Transverse colon (tissue), 4 donors: ENCODE results near the gene PDE8B. TPM values are rescaled to one million over a fixed set of nuclear protein-coding genes. Genes with fewer than 3 reads are reported as not detected.

Source experiments
- DNase-seq: peaks from one replicate; pipeline ENCODE4 v3.0.0-alpha.2; 2019
- H3K27ac ChIP-seq, 4 donors: fragments of 200-600 bp; sonication (generic); 2 replicates each; pipeline ENCODE4 v1.5.1; 2016 to 2018; ENCODE audit warnings: inconsistent platforms in 4 of 4
- H3K27me3 ChIP-seq: fragments of 200-600 bp; sonication (generic); 2 replicates; pipeline ENCODE4 v1.5.1; 2017; ENCODE audit warnings: inconsistent platforms
- H3K36me3 ChIP-seq, 4 donors: fragments of 200-600 bp; sonication (generic); 2 replicates each; pipeline ENCODE4 v1.5.1; 2017 to 2019; ENCODE audit warnings: inconsistent platforms in 4 of 4
- H3K4me1 ChIP-seq, 4 donors: fragments of 200-600 bp; sonication (generic); 2 replicates each; pipeline ENCODE4 v1.5.1; 2017 to 2020; ENCODE audit warnings: inconsistent platforms in 4 of 4
- H3K4me3 ChIP-seq, 4 donors: fragments of 200-600 bp; sonication (generic); 1 replicate in 1 of 4; 2 replicates in 3 of 4; pipeline versions ENCODE4 v1.5.1 to v1.6.1; 2017 to 2019; ENCODE audit warnings: inconsistent platforms in 4 of 4
- H3K9me3 ChIP-seq, 2 donors: fragments of 200-600 bp; sonication (generic); 2 replicates each; pipeline ENCODE4 v1.5.1; 2017 to 2019; ENCODE audit warnings: inconsistent platforms in 2 of 2
- CTCF ChIP-seq, 5 experiments: fragments of 200-600 bp in 3 of 5; fragments of 450-650 bp in 2 of 5; sonication (generic) in 3 of 5; IDR thresholded peaks; 1 replicate in 2 of 5; 2 replicates in 3 of 5; pipeline ENCODE4 v1.5.1; 2016 to 2017; ENCODE audit warnings: antibody characterized with exemption in 5 of 5, inconsistent platforms in 3 of 5, mild to moderate bottlenecking in 2 of 5, moderate library complexity in 1 of 5
- EP300 ChIP-seq: sonication (generic); formaldehyde crosslinking; IDR thresholded peaks from one replicate; pipeline ENCODE4 v1.6.1; 2017; ENCODE audit warnings: antibody characterized with exemption, low read depth
- POLR2A ChIP-seq: fragments of 450-650 bp; IDR thresholded peaks from one replicate; pipeline ENCODE4 v1.6.1; 2016; ENCODE audit warnings: antibody characterized with exemption, mild to moderate bottlenecking, moderate library complexity
- POLR2AphosphoS5 ChIP-seq, 3 donors: sonication (generic); formaldehyde crosslinking; IDR thresholded peaks; one replicate each; pipeline ENCODE4 v1.6.1; 2016; ENCODE audit warnings: antibody characterized with exemption in 3 of 3
- WGBS, 2 donors: methylation state at CpG; one replicate each; pipeline ENCODE4 v1.1.5; 2018; ENCODE audit warnings: low coverage in 1 of 2; 5-methylcytosine and 5-hydroxymethylcytosine counted together
- in situ Hi-C, 4 donors: fragments of 200-750 bp; cut with MboI; loops; one replicate each; pipeline versions ENCODE4 v1.15.0 to v1.15.1; 2017; ENCODE audit warnings: low sequenced_read_pairs in 3 of 4, low pct_ligation_motif_present in 1 of 4, low pct_unique_long_range_greater_than_20kb in 1 of 4
- intact Hi-C: fragments of 100-400 bp; cut with DNase I; formaldehyde crosslinking; loops from one replicate; pipeline ENCODE4 v1.15.1; 2023; ENCODE audit warnings: low total_unique reads
- total RNA-seq, 4 donors: library from RNA; depleted of rRNA; stranded (reverse); fragments of >200 nt; gene quantifications; one replicate each; pipeline ENCODE4 v1.1.0, GENCODE V29; 2016

Gene PDE8B
- total RNA-seq, 4 donors from 2014 or later = 0.40 to 22.4 (median 1.2) TPM

GRCh38 chr5:77272206-77272605, 61.7 kb downstream of the PDE8B start:
- WGBS, 2 donors = 43 to 80% methylated on average over 1 of the region's 1 CpG
- intact Hi-C loops (no loop called here), in situ Hi-C loops (no loop called here)
- Histone ChIP-seq H3K27ac (no peak overlapping the region), H3K27me3 (no peaks in the 10 kb centered on the region), H3K4me1 (no peaks in the 10 kb centered on the region), H3K4me3 (no peak overlapping the region), H3K9me3 (no peaks in the 10 kb centered on the region), H3K36me3 (no peaks in the 10 kb centered on the region)
- TF ChIP-seq POLR2AphosphoS5 (IDR thresholded peaks at IDR 0.05) (no peak), EP300 (no peak), CTCF (IDR thresholded peaks at IDR 0.05) (no peak), POLR2A (no peak)
- DNase-seq = no peak

- in situ Hi-C loops = no loop called here
- Histone ChIP-seq H3K4me3 (no peak overlapping the region), H3K4me1 (no peaks in the 10 kb centered on the region), H3K36me3 (no peaks in the 10 kb centered on the region), H3K9me3 (no peaks in the 10 kb centered on the region), H3K27ac (no peak overlapping the region), H3K27me3 (no peaks in the 10 kb centered on the region)
- whole genome bisulfite sequencing, 2 donors = 91 to 100% methylated on average over 1 to 4 of the region's 4 CpGs
- TF ChIP-seq EP300 (no peak), POLR2AphosphoS5 (IDR thresholded peaks at IDR 0.05) (no peak)
- DNase-seq = no peak
- intact Hi-C loops = no loop called here
Observed at GRCh38 chr5:77277759-77278158, 67.3 kb downstream of the PDE8B start.

- Histone ChIP-seq H3K36me3 (no peaks in the 10 kb centered on the region), H3K27ac (no peak overlapping the region), H3K9me3 (no peaks in the 10 kb centered on the region), H3K4me3 (no peak overlapping the region), H3K27me3 (no peaks in the 10 kb centered on the region), H3K4me1 (no peaks in the 10 kb centered on the region)
- WGBS, 2 donors = 33 to 84% methylated on average over 1 to 3 of the region's 3 CpGs
- no peak for DNase-seq
- TF ChIP-seq POLR2AphosphoS5 (IDR thresholded peaks at IDR 0.05) (no peak), CTCF (IDR thresholded peaks at IDR 0.05) (no peak), EP300 (no peak), POLR2A (no peak)
- intact Hi-C loops (no loop called here), in situ Hi-C loops (no loop called here)
Observed at GRCh38 chr5:77280036-77280435, 69.6 kb downstream of the PDE8B start.

- WGBS, 2 donors = 59% methylated on average over 3 of the region's 3 CpGs; no CpG with 5 or more reads in 1 of the 2 donors
- DNase-seq = no peak
- in situ Hi-C loops = no loop called here
- no peaks in the 10 kb centered on the region for H3K36me3 ChIP-seq
- H3K4me1 ChIP-seq = no peaks in the 10 kb centered on the region
- TF ChIP-seq POLR2AphosphoS5 (IDR thresholded peaks at IDR 0.05) (no peak), POLR2A (no peak), CTCF (IDR thresholded peaks at IDR 0.05) (no peak), EP300 (no peak)
- intact Hi-C loops = no loop called here
- peak overlapping the region in 1 of 4 donors; percentile 43 for H3K27ac ChIP-seq
- H3K4me3 ChIP-seq = no peak overlapping the region
- no peaks in the 10 kb centered on the region for H3K27me3 ChIP-seq
- no peaks in the 10 kb centered on the region for H3K9me3 ChIP-seq
Observed at GRCh38 chr5:77281969-77282336, 71.5 kb downstream of the PDE8B start.

GRCh38 chr5:77282337-77283027, 72.0 kb downstream of the PDE8B start:
- DNase-seq = no peak
- no peaks in the 10 kb centered on the region for H3K4me1 ChIP-seq
- WGBS, 2 donors = 75% methylated on average over 11 of the region's 11 CpGs; no CpG with 5 or more reads in 1 of the 2 donors
- no peak overlapping the region for H3K4me3 ChIP-seq
- TF ChIP-seq POLR2A (no peak), POLR2AphosphoS5 (IDR thresholded peaks at IDR 0.05) (no peak), CTCF (IDR thresholded peaks at IDR 0.05) (no peak)
- in situ Hi-C loops (no loop called here), intact Hi-C loops (no loop called here)
- H3K27ac ChIP-seq = peak overlapping the region in 1 of 4 donors; percentile 43
- no peaks in the 10 kb centered on the region for H3K27me3 ChIP-seq
- H3K36me3 ChIP-seq = no peaks in the 10 kb centered on the region
- no peaks in the 10 kb centered on the region for H3K9me3 ChIP-seq
